ENCODE measurements around the gene PHF21A. TPM values are rescaled to one million over a fixed set of nuclear protein-coding genes. Genes with fewer than 3 reads are reported as not detected.

Gene PHF21A
- polyA plus RNA-seq, 1 experiment: 17.1 TPM

DNA sequence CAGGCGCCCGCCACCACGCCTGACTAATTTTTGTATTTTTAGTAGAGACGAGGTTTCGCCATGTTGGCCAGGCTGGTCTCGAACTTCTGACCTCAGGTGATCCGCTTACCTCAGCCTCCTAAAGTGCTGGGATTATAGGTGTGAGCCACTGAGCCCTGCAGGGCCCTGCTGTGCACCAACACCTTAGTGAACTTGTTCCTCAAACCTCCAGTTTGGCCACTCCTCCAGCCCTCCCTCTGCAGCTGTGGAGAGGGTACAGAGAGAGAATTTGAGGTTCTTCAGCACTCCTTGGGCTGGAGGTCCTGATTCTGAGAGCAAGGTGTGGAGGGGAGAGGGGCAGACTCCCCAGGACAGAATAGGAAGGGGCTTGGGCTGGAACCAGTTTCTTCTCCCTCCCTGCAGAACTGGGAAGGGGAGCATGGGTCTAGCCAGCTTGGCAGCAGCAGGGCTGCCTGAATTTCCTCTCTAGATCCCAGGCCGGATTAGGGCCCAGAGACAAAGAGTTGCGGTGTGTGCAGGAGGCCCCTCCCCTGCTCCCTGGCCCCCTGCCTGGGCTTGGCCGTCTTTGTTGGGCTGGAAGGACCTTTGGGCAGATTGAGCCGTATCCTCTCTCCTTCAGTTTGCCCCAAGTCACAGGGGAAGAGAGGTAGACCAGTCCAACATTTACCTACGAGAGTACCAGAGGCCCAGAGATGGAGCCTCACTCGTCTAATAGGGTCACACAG, 201.3 kb downstream of the PHF21A start:
- CTCF ChIA-PET: no interaction called here
- DNase-seq (ENCODE audit: low read depth): no peak
- POLR2A ChIA-PET: no interaction called here

DNA sequence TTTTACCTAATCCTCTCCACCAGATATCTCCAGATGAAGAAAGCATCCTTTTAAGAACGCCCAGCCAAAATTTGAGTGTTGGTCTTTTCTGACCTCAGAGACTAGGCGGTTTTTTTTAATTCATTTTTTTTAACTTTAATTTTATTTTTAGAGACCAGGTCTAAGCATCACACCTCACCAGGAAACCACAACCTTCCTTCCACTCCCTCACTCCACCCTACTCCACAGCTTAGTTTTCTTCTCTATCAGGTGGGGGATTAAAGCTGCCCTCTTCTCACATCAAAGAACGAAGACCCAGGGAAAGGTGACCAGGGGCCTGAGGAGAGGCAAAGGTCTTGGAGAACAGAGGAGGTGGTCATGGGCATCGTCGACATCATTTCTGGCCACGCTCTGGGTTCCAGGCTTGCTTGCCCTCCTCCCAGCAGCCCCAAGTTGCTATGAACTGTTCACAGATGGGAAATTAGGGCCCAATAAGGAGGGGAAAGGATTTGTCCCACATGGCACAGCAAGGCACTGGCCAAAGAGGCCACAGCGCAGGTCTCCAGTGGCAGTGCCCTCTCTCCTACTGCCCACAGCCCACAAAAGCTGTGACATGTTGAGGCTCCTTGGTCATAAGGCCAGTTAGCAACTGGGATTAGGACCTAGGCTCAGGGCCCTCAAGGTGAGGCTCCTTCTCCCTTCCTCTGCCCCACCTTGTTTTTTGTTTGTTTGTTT, 202.1 kb downstream of the PHF21A start:
- Histone ChIP-seq H3K4me3 (ENCODE audit: low read depth, low read length) (no peak overlapping the region), H3K36me3 (ENCODE audit: control insufficient read depth, insufficient read depth, low read length) (peaks cover 9% of the 10 kb centered on the region), H3K27me3 (ENCODE audit: control insufficient read depth, insufficient read depth, low read length) (peaks cover 11% of the 10 kb centered on the region)
- TF ChIP-seq, protein P1, sequence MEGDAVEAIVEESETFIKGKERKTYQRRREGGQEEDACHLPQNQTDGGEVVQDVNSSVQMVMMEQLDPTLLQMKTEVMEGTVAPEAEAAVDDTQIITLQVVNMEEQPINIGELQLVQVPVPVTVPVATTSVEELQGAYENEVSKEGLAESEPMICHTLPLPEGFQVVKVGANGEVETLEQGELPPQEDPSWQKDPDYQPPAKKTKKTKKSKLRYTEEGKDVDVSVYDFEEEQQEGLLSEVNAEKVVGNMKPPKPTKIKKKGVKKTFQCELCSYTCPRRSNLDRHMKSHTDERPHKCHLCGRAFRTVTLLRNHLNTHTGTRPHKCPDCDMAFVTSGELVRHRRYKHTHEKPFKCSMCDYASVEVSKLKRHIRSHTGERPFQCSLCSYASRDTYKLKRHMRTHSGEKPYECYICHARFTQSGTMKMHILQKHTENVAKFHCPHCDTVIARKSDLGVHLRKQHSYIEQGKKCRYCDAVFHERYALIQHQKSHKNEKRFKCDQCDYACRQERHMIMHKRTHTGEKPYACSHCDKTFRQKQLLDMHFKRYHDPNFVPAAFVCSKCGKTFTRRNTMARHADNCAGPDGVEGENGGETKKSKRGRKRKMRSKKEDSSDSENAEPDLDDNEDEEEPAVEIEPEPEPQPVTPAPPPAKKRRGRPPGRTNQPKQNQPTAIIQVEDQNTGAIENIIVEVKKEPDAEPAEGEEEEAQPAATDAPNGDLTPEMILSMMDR (IDR thresholded peaks at IDR 0.05; ENCODE audit: insufficient read depth, low read depth, low read length): no peak
- ChIA-PET POLR2A (no interaction called here), CTCF (interaction anchor here (0.8 to 1.3 kb wide), 2 partner anchors 7 to 91 kb away, joined by 3 read pairs; no protein-coding TSS in a partner anchor)
- DNase-seq (ENCODE audit: low read depth): no peak

More for the DNA sequence above, 201.3 kb downstream of the PHF21A start:
- Histone ChIP-seq H3K4me3 (ENCODE audit: low read depth, low read length) (no peak overlapping the region), H3K27me3 (ENCODE audit: control insufficient read depth, insufficient read depth, low read length) (peaks cover 18% of the 10 kb centered on the region), H3K36me3 (ENCODE audit: control insufficient read depth, insufficient read depth, low read length) (peaks cover under 1% of the 10 kb centered on the region; the same call in 1 of the 2 replicates)
- TF ChIP-seq, protein P1 (IDR thresholded peaks at IDR 0.05; ENCODE audit: insufficient read depth, low read depth, low read length): no peak

DNA sequence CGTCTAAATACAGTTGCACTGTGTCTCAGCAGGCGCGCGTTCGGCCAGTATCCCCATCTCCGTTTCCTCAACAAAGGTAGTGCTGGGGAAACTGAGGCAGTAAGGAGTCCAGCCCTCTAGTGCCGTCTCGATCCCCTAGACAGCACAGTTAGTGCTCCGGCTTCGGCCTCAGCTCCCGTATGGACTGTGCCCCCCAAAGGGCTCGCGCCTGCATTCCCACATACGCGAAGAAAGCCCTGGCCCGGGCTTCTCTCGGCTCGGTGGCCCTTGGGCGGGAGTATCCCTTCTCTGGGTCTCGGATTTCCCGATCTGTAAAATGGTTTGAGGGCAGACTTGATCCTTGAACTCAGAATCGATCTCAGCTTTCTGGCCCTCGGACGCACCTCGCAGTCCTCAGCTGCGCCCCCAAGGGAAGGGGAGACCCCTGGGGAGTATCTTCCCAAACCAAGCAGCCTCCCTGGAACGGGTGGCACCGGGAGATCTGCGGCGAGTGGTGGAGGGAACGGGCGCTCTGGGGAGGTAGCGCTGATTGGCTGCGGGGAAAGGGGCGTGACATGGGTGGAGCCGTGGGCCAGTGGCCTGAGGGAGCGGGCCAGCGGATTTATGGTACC, 202.8 kb downstream of the PHF21A start:
- ChIA-PET CTCF (interaction anchor here (0.8 to 1.3 kb wide), 3 partner anchors 8 to 92 kb away, joined by 3 to 6 read pairs (median 3); no protein-coding TSS in a partner anchor), POLR2A (no interaction called here)
- H3K4me3 ChIP-seq (ENCODE audit: low read depth, low read length): peak overlapping the region; percentile 90
- H3K27me3 ChIP-seq (ENCODE audit: control insufficient read depth, insufficient read depth, low read length): peaks cover 10% of the 10 kb centered on the region
- no peak for DNase-seq (ENCODE audit: low read depth)
- TF ChIP-seq, protein P1 (IDR thresholded peaks at IDR 0.05; ENCODE audit: insufficient read depth, low read depth, low read length): no peak
- H3K36me3 ChIP-seq (ENCODE audit: control insufficient read depth, insufficient read depth, low read length): peaks cover 16% of the 10 kb centered on the region

DNA sequence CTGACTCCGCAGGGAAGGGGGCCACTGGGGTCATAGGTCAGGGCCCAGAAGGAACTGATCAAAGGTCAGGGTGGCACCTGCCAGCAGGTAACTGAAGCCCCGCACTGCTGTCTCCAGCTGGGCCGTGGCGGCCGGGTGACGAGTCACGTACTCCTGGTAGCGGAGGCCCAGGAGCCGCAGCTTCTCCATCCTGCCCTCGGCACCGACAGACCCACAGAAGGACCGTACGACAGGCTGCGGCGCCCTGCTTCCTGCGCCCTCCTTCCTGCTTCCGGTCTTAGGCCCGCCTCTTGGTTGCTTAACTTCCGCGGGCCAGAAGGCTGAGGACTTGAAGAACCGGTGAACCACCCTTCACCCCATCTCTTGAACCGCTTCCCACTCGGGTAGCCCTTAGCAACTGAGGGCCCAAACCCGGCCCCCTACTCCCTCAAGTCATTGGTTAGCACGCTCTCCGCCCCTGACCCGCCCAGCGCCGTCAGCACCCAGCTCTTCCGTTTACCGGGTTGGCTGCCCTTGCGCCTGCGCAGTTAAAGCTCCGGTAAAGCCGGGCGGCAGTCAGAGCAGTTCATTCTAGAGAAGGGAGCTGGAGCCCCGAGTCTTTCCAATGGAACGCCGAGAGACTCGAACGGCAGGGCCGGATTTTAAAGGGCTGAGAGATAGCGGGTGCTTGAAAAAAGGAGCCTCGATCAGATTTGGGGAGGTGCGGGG, 203.5 kb downstream of the PHF21A start, which contains the start of gene PEX16:
Gene PEX16, minus strand, starts transcription at position 255 of the 708 bp plus-strand sequence. Its CDS starts 66 bp downstream, at position 189.
- peak within 1 kb of the TSS; percentile 90 for H3K4me3 ChIP-seq (ENCODE audit: low read depth, low read length)
- DNase-seq (ENCODE audit: low read depth): peak; percentile 99
- ChIA-PET CTCF (interaction anchor here (0.8 to 1.3 kb wide), 3 partner anchors 9 to 92 kb away, joined by 3 to 6 read pairs (median 3); no protein-coding TSS in a partner anchor), POLR2A (interaction anchor here (0.6 kb wide), 1 partner anchor 75 kb away, joined by 3 read pairs; no protein-coding TSS in a partner anchor)
- H3K36me3 ChIP-seq (ENCODE audit: control insufficient read depth, insufficient read depth, low read length): peaks cover 18% of the 10 kb centered on the region
- TF ChIP-seq, protein P1 (IDR thresholded peaks at IDR 0.05; ENCODE audit: insufficient read depth, low read depth, low read length): no peak
- H3K27me3 ChIP-seq (ENCODE audit: control insufficient read depth, insufficient read depth, low read length): peaks cover 6% of the 10 kb centered on the region; the same call in 1 of the 2 replicates

Measured in BJ (cell line).